HEK293 (cell line): ENCODE data around the gene IL1B.

Experiments used
- CTCF ChIA-PET: fragments of 350-600 bp; formaldehyde crosslinking; extraction: SDS; loops from one replicate; lab custom pipeline; 2021; ENCODE audit warnings: antibody characterized with exemption; lab: Yijun Ruan, JAX
- POLR2A ChIA-PET: fragments of 300-600 bp; formaldehyde crosslinking; extraction: SDS; loops from one replicate; lab custom pipeline; 2020; ENCODE audit warnings: antibody characterized with exemption, inconsistent platforms; lab: Yijun Ruan, JAX
- H3K27ac ChIP-seq: fragments of 200-500 bp; sonication (Bioruptor generic); 2 replicates; pipeline ENCODE4 v1.5.1; 2014; ENCODE audit warnings: low read depth, low read length, control low read depth, inconsistent platforms; ENCODE audit errors: extremely low read depth
- H3K36me3 ChIP-seq, 2 experiments: fragments of 200-500 bp in 1 of 2; sonication (Bioruptor generic) in 1 of 2; 1 replicate in 1 of 2; 2 replicates in 1 of 2; pipeline ENCODE4 v1.5.1; 2014 to 2017; ENCODE audit warnings: inconsistent platforms in 2 of 2, low read length in 2 of 2; ENCODE audit not compliant: control insufficient read depth in 2 of 2, insufficient read depth in 1 of 2
- H3K4me1 ChIP-seq: fragments of 200-500 bp; sonication (Bioruptor generic); 2 replicates; pipeline ENCODE4 v1.5.1; 2014; ENCODE audit warnings: mild to moderate bottlenecking, low read length, inconsistent platforms; ENCODE audit not compliant: control insufficient read depth, insufficient read depth
- H3K4me3 ChIP-seq: 2 replicates; pipeline ENCODE4 v1.5.1; 2011; ENCODE audit warnings: low read depth, mild to moderate bottlenecking, control low read depth, low read length, moderate library complexity
- H3K9me3 ChIP-seq: fragments of 200-500 bp; sonication (Bioruptor generic); 2 replicates; pipeline ENCODE4 v1.5.1; 2014; ENCODE audit warnings: low read depth, low read length, inconsistent platforms; ENCODE audit not compliant: control insufficient read depth, insufficient read depth
- KLF8 ChIP-seq: fragments of 450-650 bp; formaldehyde crosslinking; IDR thresholded peaks from 2 replicates; pipeline ENCODE4 v1.5.1; 2016; ENCODE audit warnings: missing biosample characterization, missing genetic modification characterization
- SP3 ChIP-seq: fragments of 450-650 bp; formaldehyde crosslinking; IDR thresholded peaks from 2 replicates; pipeline ENCODE4 v1.5.1; 2016; ENCODE audit warnings: missing biosample characterization, missing genetic modification characterization
- YY2 ChIP-seq: fragments of 450-650 bp; formaldehyde crosslinking; IDR thresholded peaks from 2 replicates; pipeline ENCODE4 v1.5.1; 2016; ENCODE audit warnings: missing biosample characterization, missing genetic modification characterization
- ZFP37 ChIP-seq: fragments of 450-650 bp; formaldehyde crosslinking; IDR thresholded peaks from 2 replicates; pipeline ENCODE4 v1.5.1; 2016; ENCODE audit warnings: missing biosample characterization, missing genetic modification characterization
- ZNF121 ChIP-seq: fragments of 450-650 bp; formaldehyde crosslinking; IDR thresholded peaks from 2 replicates; pipeline ENCODE4 v1.5.1; 2016; ENCODE audit warnings: missing biosample characterization, missing genetic modification characterization
- ZNF140 ChIP-seq: fragments of 450-650 bp; formaldehyde crosslinking; IDR thresholded peaks from 2 replicates; pipeline ENCODE4 v1.5.1; 2016; ENCODE audit warnings: missing biosample characterization, missing genetic modification characterization
- ZNF2 ChIP-seq: fragments of 450-650 bp; formaldehyde crosslinking; IDR thresholded peaks from 2 replicates; pipeline ENCODE4 v1.5.1; 2016; ENCODE audit warnings: missing biosample characterization, missing genetic modification characterization
- ZNF311 ChIP-seq: fragments of 450-650 bp; formaldehyde crosslinking; IDR thresholded peaks from 2 replicates; pipeline ENCODE4 v1.5.1; 2017; ENCODE audit warnings: missing biosample characterization, missing genetic modification characterization, borderline replicate concordance
- ZNF391 ChIP-seq: fragments of 450-650 bp; formaldehyde crosslinking; IDR thresholded peaks from 2 replicates; pipeline ENCODE4 v1.5.1; 2016; ENCODE audit warnings: low read depth, missing biosample characterization, missing genetic modification characterization, borderline replicate concordance
- ZNF501 ChIP-seq: fragments of 450-650 bp; formaldehyde crosslinking; IDR thresholded peaks from 2 replicates; pipeline ENCODE4 v1.5.1; 2016; ENCODE audit warnings: missing biosample characterization, missing genetic modification characterization
- ZNF777 ChIP-seq: fragments of 450-650 bp; formaldehyde crosslinking; IDR thresholded peaks from 2 replicates; pipeline ENCODE4 v1.5.1; 2017; ENCODE audit warnings: missing biosample characterization, missing genetic modification characterization, borderline replicate concordance
- TF ChIP-seq, protein P1 (sequence below): fragments of 450-650 bp; formaldehyde crosslinking; IDR thresholded peaks from 2 replicates; pipeline ENCODE4 v1.5.1; 2017; ENCODE audit warnings: missing biosample characterization, missing genetic modification characterization
- TF ChIP-seq, protein P2 (sequence below): fragments of 450-650 bp; IDR thresholded peaks from 2 replicates; pipeline ENCODE4 v1.5.1; 2018; ENCODE audit warnings: missing biosample characterization, mild to moderate bottlenecking, missing genetic modification characterization
- TF ChIP-seq, protein P3 (sequence below): fragments of 450-650 bp; formaldehyde crosslinking; IDR thresholded peaks from 2 replicates; pipeline ENCODE4 v1.5.1; 2016; ENCODE audit warnings: missing biosample characterization, missing genetic modification characterization
- TF ChIP-seq, protein P4 (sequence below): fragments of 450-650 bp; formaldehyde crosslinking; IDR thresholded peaks from 2 replicates; pipeline ENCODE4 v1.5.1; 2016; ENCODE audit warnings: missing biosample characterization, missing genetic modification characterization, low read depth
- TF ChIP-seq, protein P5 (sequence below): fragments of 450-650 bp; formaldehyde crosslinking; IDR thresholded peaks from 2 replicates; pipeline ENCODE4 v1.5.1; 2016; ENCODE audit warnings: missing biosample characterization, missing genetic modification characterization
- TF ChIP-seq, protein P6 (sequence below): fragments of 450-650 bp; formaldehyde crosslinking; IDR thresholded peaks from 2 replicates; pipeline ENCODE4 v1.5.1; 2016; ENCODE audit warnings: missing biosample characterization, missing genetic modification characterization
- TF ChIP-seq, protein P7 (sequence below): fragments of 450-650 bp; formaldehyde crosslinking; IDR thresholded peaks from 2 replicates; pipeline ENCODE4 v1.5.1; 2016; ENCODE audit warnings: missing biosample characterization, missing genetic modification characterization
- TF ChIP-seq, protein P8 (sequence below): fragments of 450-650 bp; formaldehyde crosslinking; IDR thresholded peaks from 2 replicates; pipeline ENCODE4 v1.5.1; 2017; ENCODE audit warnings: missing biosample characterization, mild to moderate bottlenecking, missing genetic modification characterization, moderate library complexity
- TF ChIP-seq, protein P9 (sequence below): fragments of 450-650 bp; formaldehyde crosslinking; IDR thresholded peaks from 2 replicates; pipeline ENCODE4 v1.5.1; 2016; ENCODE audit warnings: missing biosample characterization, missing genetic modification characterization

Gene IL1B

DNA sequence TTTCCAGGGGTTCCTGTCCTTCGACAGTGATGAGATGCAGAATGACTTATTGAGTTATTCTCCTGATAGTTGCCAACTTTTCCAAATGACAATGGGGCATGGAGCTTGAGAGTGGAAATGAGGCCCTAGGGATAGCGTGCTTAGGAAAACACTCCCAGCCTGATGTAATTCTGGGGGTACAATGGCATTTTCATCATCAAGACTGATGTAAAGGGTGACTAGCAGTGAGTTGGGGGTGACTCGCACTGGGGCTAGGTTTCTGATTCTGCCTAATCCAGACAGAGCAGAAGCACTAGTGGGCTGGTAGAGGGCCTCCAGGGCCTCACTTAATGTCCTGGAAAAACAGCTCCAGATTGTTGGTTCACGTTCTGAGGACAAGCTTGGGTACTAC is 40.4 kb upstream of the IL1B start:
- H3K4me3 ChIP-seq = no peak overlapping the region
- TF ChIP-seq, protein P1, sequence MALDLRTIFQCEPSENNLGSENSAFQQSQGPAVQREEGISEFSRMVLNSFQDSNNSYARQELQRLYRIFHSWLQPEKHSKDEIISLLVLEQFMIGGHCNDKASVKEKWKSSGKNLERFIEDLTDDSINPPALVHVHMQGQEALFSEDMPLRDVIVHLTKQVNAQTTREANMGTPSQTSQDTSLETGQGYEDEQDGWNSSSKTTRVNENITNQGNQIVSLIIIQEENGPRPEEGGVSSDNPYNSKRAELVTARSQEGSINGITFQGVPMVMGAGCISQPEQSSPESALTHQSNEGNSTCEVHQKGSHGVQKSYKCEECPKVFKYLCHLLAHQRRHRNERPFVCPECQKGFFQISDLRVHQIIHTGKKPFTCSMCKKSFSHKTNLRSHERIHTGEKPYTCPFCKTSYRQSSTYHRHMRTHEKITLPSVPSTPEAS (tag by site-specific recombination) = no peak
- TF ChIP-seq, protein P2, sequence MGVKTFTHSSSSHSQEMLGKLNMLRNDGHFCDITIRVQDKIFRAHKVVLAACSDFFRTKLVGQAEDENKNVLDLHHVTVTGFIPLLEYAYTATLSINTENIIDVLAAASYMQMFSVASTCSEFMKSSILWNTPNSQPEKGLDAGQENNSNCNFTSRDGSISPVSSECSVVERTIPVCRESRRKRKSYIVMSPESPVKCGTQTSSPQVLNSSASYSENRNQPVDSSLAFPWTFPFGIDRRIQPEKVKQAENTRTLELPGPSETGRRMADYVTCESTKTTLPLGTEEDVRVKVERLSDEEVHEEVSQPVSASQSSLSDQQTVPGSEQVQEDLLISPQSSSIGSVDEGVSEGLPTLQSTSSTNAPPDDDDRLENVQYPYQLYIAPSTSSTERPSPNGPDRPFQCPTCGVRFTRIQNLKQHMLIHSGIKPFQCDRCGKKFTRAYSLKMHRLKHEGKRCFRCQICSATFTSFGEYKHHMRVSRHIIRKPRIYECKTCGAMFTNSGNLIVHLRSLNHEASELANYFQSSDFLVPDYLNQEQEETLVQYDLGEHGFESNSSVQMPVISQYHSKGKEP (tag by site-specific recombination) = no peak
- TF ChIP-seq, protein P3, sequence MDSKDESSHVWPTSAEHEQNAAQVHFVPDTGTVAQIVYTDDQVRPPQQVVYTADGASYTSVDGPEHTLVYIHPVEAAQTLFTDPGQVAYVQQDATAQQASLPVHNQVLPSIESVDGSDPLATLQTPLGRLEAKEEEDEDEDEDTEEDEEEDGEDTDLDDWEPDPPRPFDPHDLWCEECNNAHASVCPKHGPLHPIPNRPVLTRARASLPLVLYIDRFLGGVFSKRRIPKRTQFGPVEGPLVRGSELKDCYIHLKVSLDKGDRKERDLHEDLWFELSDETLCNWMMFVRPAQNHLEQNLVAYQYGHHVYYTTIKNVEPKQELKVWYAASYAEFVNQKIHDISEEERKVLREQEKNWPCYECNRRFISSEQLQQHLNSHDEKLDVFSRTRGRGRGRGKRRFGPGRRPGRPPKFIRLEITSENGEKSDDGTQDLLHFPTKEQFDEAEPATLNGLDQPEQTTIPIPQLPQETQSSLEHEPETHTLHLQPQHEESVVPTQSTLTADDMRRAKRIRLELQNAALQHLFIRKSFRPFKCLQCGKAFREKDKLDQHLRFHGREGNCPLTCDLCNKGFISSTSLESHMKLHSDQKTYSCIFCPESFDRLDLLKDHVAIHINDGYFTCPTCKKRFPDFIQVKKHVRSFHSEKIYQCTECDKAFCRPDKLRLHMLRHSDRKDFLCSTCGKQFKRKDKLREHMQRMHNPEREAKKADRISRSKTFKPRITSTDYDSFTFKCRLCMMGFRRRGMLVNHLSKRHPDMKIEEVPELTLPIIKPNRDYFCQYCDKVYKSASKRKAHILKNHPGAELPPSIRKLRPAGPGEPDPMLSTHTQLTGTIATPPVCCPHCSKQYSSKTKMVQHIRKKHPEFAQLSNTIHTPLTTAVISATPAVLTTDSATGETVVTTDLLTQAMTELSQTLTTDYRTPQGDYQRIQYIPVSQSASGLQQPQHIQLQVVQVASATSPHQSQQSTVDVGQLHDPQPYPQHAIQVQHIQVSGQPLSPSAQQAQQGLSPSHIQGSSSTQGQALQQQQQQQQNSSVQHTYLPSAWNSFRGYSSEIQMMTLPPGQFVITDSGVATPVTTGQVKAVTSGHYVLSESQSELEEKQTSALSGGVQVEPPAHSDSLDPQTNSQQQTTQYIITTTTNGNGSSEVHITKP (tag by site-specific recombination) = no peak
- TF ChIP-seq YY2 (tag by site-specific recombination) (no peak), KLF8 (tag by site-specific recombination) (no peak), ZNF140 (tag by site-specific recombination) (no peak), ZNF501 (tag by site-specific recombination) (no peak), ZNF391 (tag by site-specific recombination) (no peak), ZNF121 (tag by site-specific recombination) (no peak), ZNF311 (tag by site-specific recombination) (no peak), ZFP37 (tag by site-specific recombination) (no peak), SP3 (tag by site-specific recombination) (no peak), ZNF777 (tag by site-specific recombination) (no peak), ZNF2 (tag by site-specific recombination) (no peak)
- TF ChIP-seq, protein P4, sequence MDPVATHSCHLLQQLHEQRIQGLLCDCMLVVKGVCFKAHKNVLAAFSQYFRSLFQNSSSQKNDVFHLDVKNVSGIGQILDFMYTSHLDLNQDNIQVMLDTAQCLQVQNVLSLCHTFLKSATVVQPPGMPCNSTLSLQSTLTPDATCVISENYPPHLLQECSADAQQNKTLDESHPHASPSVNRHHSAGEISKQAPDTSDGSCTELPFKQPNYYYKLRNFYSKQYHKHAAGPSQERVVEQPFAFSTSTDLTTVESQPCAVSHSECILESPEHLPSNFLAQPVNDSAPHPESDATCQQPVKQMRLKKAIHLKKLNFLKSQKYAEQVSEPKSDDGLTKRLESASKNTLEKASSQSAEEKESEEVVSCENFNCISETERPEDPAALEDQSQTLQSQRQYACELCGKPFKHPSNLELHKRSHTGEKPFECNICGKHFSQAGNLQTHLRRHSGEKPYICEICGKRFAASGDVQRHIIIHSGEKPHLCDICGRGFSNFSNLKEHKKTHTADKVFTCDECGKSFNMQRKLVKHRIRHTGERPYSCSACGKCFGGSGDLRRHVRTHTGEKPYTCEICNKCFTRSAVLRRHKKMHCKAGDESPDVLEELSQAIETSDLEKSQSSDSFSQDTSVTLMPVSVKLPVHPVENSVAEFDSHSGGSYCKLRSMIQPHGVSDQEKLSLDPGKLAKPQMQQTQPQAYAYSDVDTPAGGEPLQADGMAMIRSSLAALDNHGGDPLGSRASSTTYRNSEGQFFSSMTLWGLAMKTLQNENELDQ (tag by site-specific recombination) = no peak
- TF ChIP-seq, protein P5, sequence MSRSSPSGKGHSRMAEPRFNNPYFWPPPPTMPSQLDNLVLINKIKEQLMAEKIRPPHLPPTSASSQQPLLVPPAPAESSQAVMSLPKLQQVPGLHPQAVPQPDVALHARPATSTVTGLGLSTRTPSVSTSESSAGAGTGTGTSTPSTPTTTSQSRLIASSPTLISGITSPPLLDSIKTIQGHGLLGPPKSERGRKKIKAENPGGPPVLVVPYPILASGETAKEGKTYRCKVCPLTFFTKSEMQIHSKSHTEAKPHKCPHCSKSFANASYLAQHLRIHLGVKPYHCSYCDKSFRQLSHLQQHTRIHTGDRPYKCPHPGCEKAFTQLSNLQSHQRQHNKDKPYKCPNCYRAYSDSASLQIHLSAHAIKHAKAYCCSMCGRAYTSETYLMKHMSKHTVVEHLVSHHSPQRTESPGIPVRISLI = no peak
- TF ChIP-seq, protein P6, sequence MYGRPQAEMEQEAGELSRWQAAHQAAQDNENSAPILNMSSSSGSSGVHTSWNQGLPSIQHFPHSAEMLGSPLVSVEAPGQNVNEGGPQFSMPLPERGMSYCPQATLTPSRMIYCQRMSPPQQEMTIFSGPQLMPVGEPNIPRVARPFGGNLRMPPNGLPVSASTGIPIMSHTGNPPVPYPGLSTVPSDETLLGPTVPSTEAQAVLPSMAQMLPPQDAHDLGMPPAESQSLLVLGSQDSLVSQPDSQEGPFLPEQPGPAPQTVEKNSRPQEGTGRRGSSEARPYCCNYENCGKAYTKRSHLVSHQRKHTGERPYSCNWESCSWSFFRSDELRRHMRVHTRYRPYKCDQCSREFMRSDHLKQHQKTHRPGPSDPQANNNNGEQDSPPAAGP = no peak
- TF ChIP-seq, protein P7, sequence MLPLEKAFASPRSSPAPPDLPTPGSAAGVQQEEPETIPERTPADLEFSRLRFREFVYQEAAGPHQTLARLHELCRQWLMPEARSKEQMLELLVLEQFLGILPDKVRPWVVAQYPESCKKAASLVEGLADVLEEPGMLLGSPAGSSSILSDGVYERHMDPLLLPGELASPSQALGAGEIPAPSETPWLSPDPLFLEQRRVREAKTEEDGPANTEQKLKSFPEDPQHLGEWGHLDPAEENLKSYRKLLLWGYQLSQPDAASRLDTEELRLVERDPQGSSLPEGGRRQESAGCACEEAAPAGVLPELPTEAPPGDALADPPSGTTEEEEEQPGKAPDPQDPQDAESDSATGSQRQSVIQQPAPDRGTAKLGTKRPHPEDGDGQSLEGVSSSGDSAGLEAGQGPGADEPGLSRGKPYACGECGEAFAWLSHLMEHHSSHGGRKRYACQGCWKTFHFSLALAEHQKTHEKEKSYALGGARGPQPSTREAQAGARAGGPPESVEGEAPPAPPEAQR (tag by site-specific recombination) = no peak
- TF ChIP-seq, protein P8, sequence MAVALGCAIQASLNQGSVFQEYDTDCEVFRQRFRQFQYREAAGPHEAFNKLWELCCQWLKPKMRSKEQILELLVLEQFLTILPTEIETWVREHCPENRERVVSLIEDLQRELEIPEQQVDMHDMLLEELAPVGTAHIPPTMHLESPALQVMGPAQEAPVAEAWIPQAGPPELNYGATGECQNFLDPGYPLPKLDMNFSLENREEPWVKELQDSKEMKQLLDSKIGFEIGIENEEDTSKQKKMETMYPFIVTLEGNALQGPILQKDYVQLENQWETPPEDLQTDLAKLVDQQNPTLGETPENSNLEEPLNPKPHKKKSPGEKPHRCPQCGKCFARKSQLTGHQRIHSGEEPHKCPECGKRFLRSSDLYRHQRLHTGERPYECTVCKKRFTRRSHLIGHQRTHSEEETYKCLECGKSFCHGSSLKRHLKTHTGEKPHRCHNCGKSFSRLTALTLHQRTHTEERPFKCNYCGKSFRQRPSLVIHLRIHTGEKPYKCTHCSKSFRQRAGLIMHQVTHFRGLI (tag by site-specific recombination) = no peak
- TF ChIP-seq, protein P9, sequence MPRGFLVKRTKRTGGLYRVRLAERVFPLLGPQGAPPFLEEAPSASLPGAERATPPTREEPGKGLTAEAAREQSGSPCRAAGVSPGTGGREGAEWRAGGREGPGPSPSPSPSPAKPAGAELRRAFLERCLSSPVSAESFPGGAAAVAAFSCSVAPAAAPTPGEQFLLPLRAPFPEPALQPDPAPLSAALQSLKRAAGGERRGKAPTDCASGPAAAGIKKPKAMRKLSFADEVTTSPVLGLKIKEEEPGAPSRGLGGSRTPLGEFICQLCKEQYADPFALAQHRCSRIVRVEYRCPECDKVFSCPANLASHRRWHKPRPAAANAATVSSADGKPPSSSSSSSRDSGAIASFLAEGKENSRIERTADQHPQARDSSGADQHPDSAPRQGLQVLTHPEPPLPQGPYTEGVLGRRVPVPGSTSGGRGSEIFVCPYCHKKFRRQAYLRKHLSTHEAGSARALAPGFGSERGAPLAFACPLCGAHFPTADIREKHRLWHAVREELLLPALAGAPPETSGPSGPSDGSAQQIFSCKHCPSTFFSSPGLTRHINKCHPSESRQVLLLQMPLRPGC (tag by site-specific recombination) = no peak
- TF ChIP-seq, all 188 proteins: peak for 0
- ChIA-PET CTCF (interaction anchor here (0.5 kb wide), 1 partner anchor 102 kb away, joined by 3 read pairs; no protein-coding TSS in a partner anchor), POLR2A (no interaction called here)
- H3K27ac ChIP-seq = no peak overlapping the region
- peaks cover 2% of the 10 kb centered on the region; the same call in 1 of the 2 replicates for H3K4me1 ChIP-seq
- H3K36me3 ChIP-seq = no peaks in the 10 kb centered on the region
- no peaks in the 10 kb centered on the region for H3K9me3 ChIP-seq
